ENCODE measurements around the gene XDH. TPM values are rescaled to one million over a fixed set of nuclear protein-coding genes. Genes with fewer than 3 reads are reported as not detected.

The XDH gene
- total RNA-seq, 1 experiment from 2014 or later, result 0.08 TPM

DNA sequence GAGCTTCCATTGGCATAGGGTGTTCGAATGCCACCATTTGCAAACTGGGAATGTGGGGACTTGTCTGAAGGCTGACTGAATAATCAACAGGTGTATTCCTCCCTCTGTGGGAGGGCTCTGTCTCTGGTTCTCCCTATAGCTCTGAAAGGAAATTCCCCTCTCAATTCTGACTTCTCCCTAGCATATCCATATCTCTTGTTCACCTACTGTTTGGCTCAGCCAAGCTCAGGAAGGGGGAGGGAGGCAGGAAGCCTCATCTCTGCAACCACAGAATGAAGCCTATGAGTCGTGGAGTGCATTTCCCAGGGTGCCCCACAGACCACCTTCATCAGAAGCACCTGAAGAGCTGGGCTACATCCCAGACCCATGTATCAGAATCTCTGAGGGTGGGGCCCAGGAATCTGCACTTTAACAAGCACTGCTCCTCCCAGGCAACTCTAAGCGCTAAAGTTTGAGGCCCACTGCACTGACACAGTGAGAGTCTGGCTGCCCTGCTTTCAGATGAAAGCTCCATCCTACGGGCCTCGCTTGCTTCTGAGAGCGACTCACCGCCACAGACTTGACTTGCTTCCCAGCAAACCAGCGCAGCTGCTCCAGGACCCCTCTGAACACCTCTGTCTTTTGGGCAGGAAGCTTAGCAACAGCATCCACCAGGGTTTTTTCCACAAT lies 32.0 kb downstream of the XDH start:
- CTCF ChIA-PET, result no interaction called here
- no peaks in the 10 kb centered on the region for H3K36me3 ChIP-seq (ENCODE audit: control insufficient read depth, insufficient read depth, low read length)

DNA sequence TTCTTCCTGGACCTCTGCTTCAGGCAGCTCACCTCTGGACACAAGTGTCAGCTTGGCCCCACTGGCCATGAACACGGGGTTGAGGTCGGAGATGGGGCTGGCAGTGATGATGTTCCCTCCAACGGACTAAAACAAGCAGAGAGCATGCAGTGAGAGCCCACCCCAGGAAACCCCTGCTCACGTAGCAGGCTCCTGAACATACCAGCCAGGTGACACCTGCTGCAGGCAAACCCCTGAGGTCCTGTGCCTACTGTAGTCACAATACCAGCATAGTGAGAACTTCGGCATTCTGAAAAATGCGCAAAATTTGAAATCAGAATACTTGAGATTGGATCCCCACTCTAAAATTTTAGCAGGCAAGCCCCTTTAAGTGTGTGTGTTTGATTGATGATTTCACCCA lies 32.9 kb downstream of the XDH start:
- TF ChIP-seq POLR2AphosphoS5 (IDR thresholded peaks at IDR 0.05; ENCODE audit: low read depth, low read length) (no peak), TCF7L2 (IDR thresholded peaks at IDR 0.05; ENCODE audit: low read depth, low read length) (no peak), SIN3A (IDR thresholded peaks at IDR 0.05; ENCODE audit: borderline replicate concordance, insufficient read depth, low read depth, low read length) (no peak)
- TF ChIP-seq, protein P1, sequence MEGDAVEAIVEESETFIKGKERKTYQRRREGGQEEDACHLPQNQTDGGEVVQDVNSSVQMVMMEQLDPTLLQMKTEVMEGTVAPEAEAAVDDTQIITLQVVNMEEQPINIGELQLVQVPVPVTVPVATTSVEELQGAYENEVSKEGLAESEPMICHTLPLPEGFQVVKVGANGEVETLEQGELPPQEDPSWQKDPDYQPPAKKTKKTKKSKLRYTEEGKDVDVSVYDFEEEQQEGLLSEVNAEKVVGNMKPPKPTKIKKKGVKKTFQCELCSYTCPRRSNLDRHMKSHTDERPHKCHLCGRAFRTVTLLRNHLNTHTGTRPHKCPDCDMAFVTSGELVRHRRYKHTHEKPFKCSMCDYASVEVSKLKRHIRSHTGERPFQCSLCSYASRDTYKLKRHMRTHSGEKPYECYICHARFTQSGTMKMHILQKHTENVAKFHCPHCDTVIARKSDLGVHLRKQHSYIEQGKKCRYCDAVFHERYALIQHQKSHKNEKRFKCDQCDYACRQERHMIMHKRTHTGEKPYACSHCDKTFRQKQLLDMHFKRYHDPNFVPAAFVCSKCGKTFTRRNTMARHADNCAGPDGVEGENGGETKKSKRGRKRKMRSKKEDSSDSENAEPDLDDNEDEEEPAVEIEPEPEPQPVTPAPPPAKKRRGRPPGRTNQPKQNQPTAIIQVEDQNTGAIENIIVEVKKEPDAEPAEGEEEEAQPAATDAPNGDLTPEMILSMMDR (IDR thresholded peaks at IDR 0.05), result no peak
- TF ChIP-seq, protein P2, sequence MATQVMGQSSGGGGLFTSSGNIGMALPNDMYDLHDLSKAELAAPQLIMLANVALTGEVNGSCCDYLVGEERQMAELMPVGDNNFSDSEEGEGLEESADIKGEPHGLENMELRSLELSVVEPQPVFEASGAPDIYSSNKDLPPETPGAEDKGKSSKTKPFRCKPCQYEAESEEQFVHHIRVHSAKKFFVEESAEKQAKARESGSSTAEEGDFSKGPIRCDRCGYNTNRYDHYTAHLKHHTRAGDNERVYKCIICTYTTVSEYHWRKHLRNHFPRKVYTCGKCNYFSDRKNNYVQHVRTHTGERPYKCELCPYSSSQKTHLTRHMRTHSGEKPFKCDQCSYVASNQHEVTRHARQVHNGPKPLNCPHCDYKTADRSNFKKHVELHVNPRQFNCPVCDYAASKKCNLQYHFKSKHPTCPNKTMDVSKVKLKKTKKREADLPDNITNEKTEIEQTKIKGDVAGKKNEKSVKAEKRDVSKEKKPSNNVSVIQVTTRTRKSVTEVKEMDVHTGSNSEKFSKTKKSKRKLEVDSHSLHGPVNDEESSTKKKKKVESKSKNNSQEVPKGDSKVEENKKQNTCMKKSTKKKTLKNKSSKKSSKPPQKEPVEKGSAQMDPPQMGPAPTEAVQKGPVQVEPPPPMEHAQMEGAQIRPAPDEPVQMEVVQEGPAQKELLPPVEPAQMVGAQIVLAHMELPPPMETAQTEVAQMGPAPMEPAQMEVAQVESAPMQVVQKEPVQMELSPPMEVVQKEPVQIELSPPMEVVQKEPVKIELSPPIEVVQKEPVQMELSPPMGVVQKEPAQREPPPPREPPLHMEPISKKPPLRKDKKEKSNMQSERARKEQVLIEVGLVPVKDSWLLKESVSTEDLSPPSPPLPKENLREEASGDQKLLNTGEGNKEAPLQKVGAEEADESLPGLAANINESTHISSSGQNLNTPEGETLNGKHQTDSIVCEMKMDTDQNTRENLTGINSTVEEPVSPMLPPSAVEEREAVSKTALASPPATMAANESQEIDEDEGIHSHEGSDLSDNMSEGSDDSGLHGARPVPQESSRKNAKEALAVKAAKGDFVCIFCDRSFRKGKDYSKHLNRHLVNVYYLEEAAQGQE (IDR thresholded peaks at IDR 0.05; ENCODE audit: insufficient read depth in 1 of 2, low read depth in 2 of 2, low read length in 1 of 2), result no peak
- in situ Hi-C loops (cut with HindIII; ENCODE audit: low pct_unique_long_range_greater_than_20kb, low sequenced_read_pairs), result no loop called here

More for the DNA sequence above, 32.0 kb downstream of the XDH start:
- Histone ChIP-seq H3K27me3 (ENCODE audit: control insufficient read depth, insufficient read depth, low read length) (no peaks in the 10 kb centered on the region), H3K4me3 (ENCODE audit: low read depth in 2 of 2, low read length in 2 of 2) (no peak overlapping the region), H3K27ac (ENCODE audit: low read length) (no peak overlapping the region), H3K9me3 (ENCODE audit: control insufficient read depth, insufficient read depth, low read depth, low read length) (no peaks in the 10 kb centered on the region), H3K4me1 (ENCODE audit: control insufficient read depth, insufficient read depth, low read length) (no peaks in the 10 kb centered on the region)
- in situ Hi-C loops (cut with HindIII; ENCODE audit: low pct_unique_long_range_greater_than_20kb, low sequenced_read_pairs) (no loop called here), intact Hi-C loops (cut with micrococcal nuclease; ENCODE audit: unreplicated experiment) (no loop called here)
- no TSS peak for BruUV-seq (replicated peaks)
- POLR2A ChIA-PET, result no interaction called here
- no peak for ATAC-seq
- DNase-seq (ENCODE audit: low read depth, low spot score), result no peak
- TF ChIP-seq SIN3A (IDR thresholded peaks at IDR 0.05; ENCODE audit: borderline replicate concordance, insufficient read depth, low read depth, low read length), result no peak
- TF ChIP-seq, protein P1 (IDR thresholded peaks at IDR 0.05), result no peak
- TF ChIP-seq, protein P2 (IDR thresholded peaks at IDR 0.05; ENCODE audit: insufficient read depth in 1 of 2, low read depth in 2 of 2, low read length in 1 of 2), result no peak
- no peak for TF ChIP-seq TCF7L2 (IDR thresholded peaks at IDR 0.05; ENCODE audit: low read depth, low read length)
- TF ChIP-seq POLR2AphosphoS5 (IDR thresholded peaks at IDR 0.05; ENCODE audit: low read depth, low read length), result no peak

More for the DNA sequence above, 32.9 kb downstream of the XDH start:
- H3K9me3 ChIP-seq (ENCODE audit: control insufficient read depth, insufficient read depth, low read depth, low read length), result no peaks in the 10 kb centered on the region
- ChIA-PET CTCF (no interaction called here), POLR2A (no interaction called here)
- ATAC-seq (no peak), DNase-seq (ENCODE audit: low read depth, low spot score) (no peak)
- H3K4me3 ChIP-seq (ENCODE audit: low read depth in 2 of 2, low read length in 2 of 2), result no peak overlapping the region
- intact Hi-C loops (cut with micrococcal nuclease; ENCODE audit: unreplicated experiment), result no loop called here
- H3K27me3 ChIP-seq (ENCODE audit: control insufficient read depth, insufficient read depth, low read length), result no peaks in the 10 kb centered on the region
- H3K27ac ChIP-seq (ENCODE audit: low read length), result no peak overlapping the region
- BruUV-seq (replicated peaks), result no TSS peak
- H3K36me3 ChIP-seq (ENCODE audit: control insufficient read depth, insufficient read depth, low read length), result no peaks in the 10 kb centered on the region
- H3K4me1 ChIP-seq (ENCODE audit: control insufficient read depth, insufficient read depth, low read length), result no peaks in the 10 kb centered on the region

Measured in Panc1 (cell line).